HG03159 (cell line): Measurements from ENCODE around the gene TMEM131.
A peak's percentile ranks its signal among the peaks of the same experiment; 100 is the strongest.

Experiments used
- ATAC-seq: cut with Tn5 transposase; IDR thresholded peaks from one replicate; pipeline ENCODE4 v1.9.1; 2021; ENCODE audit warnings: mild to moderate bottlenecking, moderate library complexity; ENCODE audit not compliant: unreplicated experiment

Gene TMEM131

DNA sequence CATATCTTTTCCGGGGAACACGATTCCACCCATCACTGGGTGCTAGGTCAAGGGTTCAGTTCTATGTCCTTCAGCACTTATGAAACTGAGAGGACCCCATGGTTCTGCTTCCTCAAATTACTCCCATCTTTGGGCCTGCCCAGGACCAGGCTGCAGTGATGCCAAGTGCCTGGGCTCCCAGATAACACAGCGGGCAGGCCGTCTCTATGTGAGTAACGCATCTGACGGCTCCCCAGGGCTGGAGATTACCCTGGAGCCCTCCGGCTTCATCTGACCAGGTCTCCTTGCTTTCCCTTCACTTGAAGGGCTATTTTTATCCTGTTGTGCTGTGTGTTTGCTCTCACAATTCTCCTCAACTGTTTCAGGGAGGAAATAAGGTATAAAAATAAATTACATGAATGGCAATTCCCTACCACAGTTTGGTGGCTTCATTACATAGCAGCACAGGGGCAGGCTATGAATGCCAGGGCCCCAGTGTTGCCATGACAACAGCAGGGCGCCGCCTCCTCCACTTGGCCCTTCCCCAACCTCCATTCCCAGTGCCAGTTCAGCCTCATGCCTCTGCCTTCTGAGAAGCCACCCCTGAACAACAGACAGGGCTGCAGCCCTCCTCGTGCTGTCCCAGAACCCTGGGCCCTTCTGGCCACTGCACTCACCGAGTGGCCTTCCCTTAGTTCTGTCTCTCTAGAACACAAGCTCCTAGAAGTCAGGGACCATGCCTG lies 25.4 kb upstream of the TMEM131 start:
- ATAC-seq: no peak

DNA sequence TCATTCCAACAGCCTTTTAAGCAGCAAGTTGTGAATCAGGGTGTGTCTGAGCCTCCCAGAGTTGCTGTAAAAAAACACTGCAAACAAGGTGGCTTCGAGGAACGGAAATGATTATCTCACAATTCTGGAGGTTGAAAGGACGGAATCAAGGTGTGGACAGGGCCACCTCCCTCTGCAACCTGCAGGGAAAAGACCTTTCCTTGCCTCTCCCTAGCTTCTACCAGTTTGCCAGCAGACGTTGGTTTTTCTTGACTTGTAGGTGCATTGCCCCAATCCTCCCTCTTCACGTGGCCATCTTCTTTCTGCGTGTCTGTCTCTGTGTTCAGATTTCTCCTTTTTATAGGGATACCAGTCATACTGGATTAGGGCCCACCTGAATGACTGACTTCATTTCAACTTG lies 24.8 kb upstream of the TMEM131 start:
- no peak for ATAC-seq

DNA sequence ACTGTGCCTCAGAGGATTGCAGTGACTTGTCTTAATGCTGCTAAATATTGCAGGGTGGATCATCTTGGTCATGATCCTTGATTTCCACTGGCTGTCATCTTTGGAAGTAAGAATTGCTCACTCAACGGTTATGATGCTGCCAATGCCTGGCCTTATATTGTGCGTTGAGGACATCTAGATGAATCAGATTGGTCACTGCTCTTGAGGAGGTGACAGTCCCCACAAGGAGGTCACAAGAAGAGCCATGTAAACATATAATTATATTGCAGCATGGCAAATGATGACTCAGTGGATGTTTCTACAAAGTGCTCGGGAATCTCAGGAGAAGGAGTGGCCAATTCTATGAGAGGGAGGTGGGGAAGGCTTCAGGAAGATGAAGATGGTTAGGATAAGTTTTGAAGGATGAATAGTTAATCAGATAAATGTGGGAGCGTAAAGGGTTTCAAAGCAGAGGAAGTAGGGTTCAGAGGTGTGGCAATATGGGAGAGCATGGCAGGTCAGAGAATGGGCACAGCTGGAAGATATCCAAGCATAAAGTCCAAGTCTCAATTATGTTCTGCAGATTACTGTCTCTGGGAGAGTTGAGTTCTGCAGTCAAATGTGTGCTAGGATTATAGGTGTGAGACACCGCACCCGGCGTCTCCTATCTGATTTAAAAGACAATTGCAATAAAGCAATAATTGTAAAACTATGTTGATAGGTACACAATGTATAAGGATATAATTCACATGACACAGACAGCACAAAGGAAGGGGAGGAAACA lies 21.3 kb upstream of the TMEM131 start:
- ATAC-seq: no peak

DNA sequence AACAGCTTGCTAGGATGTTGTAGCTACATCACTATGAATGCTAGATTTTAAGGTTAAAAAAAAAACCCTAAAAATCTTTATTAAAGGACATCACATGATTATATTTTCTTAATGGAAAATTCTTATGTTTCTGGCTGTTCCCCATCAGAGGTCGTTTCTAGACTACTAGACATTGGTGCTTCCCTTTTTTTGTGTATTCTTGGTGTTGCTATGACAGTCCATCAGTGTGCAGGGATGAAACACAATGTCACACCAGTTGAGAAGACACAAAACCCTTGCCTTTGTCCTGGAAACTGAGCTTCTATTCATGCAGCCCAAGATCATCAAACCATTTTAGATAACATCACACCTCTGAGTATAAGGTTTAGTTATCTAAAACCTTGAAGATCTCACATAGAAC lies 19.9 kb upstream of the TMEM131 start:
- ATAC-seq: no peak

DNA sequence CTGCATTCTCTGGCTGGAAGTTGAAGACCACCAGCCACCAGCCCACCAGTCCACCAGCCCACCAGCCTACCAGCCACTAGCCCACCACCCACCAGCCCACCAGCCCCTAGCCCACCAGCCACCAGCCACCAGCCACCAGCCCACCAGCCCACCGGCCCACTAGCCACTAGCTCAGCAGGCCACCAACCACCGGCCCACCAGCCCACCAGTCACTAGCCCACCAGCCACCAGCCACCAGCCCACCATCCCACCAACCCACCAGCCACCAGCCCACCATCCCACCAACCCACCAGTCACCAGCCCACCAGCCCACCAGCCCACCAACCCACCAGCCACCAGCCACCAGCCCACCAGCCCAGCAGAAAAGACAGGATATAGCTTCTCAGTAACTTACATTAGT lies 18.6 kb upstream of the TMEM131 start:
- ATAC-seq: no peak

DNA sequence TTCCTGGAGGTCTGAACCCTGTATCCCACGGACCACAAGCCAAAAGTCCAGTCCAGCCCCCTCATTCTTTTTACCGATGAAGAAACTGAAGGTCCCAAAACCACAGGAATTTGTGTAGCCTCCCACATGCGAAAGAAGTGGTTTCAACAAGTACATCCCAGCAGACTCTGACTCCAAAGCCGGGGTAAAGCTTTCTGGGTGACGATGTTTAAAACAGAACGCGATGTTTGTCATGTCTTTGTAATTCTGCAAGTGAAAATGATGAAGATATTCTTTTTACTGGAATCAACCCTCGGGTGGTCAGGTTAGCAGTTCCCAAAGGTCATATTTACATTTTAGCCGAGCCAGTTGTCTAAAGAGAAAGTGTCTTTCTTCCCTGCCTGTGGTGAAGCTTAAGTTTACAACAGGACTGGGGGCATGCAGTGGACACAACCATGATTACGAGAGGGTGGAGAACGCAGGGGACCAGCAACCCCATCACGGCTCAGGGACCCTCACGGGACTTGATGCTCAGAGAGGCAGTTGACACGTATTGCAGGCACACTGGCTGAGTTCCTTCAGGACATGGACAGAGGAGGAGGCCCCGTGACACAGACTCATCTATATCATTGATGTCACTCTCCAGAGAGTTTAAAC lies 17.8 kb upstream of the TMEM131 start:
- no peak for ATAC-seq

DNA sequence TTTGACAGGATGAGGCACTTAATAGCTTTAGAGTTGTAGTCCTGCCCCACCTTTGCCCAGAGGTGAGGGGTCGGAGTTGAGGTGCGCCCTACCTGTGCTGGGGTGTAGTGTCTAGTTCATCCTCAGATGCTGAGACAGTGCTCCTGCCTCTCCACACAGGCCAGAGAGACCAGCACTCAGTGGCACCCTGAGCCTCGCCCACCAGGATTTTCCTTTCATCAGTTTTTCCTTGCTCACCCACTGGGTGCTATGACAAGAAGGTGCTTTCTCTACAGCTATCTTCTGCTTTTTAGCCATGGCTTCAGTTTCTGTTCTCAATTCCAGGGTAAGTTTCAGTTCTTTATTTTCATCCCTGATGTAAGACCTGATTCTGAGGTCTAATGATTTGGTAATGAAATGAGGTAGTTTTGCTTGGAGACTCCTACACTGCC lies 16.8 kb upstream of the TMEM131 start:
- ATAC-seq: peak; percentile 66

DNA sequence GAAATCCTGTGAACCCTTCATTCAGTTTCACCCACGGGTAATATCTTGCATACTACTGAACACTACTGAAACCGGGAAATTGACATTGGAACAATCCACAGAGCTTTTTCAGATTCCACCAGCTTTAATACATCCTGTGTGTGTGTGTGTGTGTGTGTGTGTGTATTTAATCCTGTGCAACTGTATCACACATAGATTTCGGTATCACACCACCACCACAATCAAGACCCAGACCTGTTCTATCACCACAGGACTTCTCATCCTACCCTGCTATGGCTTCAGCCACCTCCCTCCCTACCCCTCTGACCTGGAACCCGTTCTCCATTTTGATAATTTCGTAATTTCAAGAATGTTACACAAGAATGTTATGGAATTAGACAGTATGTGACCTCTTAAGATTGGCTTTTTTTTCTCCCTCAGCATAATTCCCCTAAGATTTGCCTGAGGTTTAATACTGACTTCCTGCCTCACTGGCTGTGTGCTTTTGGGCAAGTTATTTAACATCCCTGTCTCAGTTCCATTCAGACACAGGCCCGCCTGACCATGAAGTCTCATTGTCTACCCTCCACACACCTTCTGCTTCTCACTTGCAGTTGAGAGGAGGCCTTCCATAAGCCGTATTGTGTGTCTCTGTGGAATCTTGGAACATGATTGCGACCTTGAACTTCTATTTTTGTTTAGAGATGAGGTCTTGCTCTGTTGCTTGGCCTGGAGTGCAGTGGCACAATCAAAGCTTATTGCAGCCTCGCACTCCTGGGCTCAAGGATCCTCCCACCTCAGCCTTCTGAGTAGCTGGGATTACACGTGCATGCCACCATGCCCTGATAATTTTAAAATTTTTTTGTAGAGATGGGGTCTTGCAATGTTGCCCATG lies 14.4 kb upstream of the TMEM131 start:
- ATAC-seq: no peak

DNA sequence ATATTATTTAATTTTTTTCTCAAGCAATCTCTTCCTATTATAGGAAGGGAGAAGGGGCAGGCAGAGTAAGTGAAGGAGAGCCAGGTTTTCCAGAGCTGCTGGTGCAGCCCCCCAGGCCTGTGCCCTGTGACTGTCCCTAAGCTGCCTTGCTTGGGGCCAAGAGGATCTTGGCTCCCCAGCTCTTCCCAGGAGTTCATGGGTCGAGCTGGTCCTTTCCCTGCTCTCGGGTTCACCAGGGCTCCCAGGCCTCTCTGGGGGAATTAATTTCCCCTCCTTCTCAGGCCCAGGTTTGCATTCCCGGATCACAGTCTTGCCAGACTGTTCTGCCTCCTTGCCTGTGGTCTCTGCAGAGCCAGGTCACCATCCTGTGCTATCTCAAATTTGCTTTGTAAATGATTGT lies 12.7 kb upstream of the TMEM131 start:
- no peak for ATAC-seq

DNA sequence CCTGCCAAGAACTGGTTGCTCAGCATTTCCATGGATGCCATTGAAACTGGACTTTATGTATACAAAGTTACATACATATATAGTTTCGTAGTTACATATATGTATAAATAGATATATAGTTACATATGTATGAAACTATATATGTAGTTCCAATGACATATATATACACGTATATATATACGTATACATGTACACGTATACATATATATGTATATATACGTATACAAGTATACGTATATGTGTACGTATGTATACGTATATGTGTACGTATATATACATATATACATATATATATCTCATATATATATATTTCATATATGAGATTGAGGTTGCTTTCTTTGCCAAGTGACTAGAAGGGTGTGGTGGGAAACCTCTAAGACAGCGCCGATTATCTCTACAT lies 10.6 kb upstream of the TMEM131 start:
- ATAC-seq: no peak

DNA sequence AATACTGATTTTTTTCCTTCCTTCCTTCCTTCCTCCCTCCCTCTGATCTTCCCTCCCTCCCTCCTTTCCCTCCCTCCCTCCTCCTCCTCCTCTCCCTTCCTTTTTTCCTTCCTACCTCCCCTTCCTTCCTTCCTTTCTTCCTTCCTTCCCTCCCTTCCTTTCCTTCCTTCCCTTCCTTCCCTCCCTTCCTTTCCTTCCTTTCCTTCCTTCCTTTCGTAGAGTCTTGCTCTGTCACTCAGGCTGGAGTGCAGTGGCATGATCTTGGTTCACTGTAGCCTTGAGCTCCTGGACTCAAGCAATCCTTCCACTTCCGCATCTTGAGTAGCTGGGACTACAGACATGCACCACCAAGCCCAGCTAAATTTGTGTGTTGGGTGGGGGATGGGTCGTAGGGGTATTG lies 8.9 kb upstream of the TMEM131 start:
- no peak for ATAC-seq

DNA sequence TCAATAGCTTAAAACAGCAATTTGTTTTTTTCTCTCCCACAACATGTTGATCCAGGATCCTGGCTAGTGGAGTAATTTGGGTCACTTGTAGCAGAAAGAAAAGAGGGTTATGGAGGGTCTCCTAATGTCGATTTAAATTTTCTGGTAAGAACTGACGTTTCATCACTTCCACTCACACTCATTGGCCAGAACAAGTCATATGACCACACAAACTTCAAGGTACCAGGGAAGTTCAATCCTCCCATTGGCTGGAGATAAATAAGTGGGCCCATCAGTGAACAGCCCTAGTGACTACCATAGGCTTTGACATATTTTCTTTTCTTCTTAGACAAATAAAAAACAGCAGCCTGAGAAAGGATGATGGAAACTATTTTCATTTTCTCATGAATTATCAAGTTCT lies 8.3 kb upstream of the TMEM131 start:
- ATAC-seq: no peak

DNA sequence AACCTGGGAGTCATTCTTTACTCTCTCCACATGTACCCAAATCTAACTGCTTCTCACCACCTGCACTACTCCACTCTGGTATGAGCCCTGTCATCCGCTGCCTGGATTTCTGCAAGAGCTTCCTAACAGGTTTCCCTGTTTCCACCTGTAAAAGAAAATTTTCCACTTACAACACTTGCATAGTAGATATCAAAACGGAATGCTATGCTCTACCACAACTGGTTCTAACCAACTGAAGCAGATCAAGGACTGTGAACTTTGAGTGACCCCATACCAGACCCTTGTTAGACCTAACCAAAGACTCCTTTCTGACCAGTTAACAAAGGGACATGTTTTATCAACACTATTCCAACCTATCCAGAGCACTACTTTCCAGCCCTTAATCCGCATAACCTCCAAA lies 3.8 kb upstream of the TMEM131 start:
- no peak for ATAC-seq

DNA sequence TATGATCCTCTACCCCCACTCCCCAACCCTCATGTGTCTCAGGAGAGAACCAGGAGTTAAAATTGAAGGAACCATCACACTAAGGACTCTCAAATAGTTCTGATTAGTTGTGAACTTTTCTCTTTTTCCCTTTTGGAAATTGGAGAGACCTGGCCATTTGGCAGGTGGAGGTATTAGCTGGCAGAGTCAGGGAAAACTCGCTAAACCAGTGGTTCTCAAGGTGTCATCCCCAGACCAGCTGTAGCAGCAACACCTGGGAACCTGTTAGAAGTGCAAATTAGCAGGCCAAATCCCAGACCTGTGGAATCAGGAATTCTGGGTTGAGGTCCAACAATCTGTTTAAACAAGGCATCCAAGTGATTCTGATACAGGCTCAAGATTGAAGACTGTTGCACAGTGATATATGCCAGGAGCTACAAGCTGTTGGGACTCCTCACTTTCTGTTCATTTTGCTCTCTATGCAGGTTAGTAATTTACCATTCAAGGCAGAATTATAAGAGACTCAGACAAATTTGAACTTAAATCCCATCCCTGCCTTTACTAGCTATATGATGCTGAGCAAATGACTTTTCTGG lies 2.8 kb upstream of the TMEM131 start:
- no peak for ATAC-seq

DNA sequence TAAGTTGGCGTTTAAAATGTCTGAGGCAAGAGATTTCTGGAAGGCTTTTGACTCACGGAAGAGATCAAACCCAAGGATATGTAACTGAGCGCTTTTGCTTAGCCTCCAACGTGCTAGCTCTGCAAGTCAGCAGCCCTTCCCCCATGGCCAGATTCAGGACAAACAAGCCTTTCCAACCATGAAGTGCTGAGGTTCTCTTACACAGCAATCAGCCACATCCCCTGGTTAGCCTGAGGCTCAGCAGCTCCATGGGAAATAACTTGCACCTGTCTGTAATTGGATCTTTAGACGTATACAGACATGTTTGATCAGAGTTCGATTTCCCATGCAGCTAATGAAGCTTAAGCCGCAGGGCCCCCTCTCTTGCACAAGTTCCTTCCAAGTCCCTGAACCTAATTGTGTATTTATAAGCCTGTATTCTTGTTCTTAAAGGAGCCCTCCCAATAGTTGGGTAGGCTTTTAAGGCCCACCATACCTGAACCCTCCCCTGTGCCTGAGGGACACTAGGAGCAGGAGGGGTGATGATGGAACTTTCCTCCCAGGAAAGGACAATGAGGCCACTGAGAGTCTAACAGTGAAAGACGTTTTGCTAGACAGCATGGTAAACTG lies 2.1 kb upstream of the TMEM131 start:
- no peak for ATAC-seq

DNA sequence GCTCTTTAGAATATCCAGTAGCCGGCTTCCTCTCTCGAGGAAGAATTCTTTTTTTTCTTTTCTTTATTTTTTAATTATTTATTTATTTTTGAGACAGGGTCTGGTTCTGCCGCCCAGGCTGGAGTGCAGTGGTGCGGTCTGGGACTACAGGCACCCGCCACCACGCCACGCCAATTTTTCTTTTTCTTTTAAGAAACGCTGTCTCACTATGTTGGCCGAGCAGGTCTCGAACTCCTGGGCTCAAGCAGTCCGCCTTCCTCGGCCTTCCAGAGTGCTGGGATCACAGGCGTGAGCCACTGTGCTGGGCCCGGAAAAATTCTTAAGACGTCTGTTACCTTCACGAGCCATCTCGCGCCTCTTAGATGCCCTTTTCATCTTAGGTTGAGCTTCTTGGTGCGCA lies 931 bp upstream of the TMEM131 start:
- no peak for ATAC-seq

DNA sequence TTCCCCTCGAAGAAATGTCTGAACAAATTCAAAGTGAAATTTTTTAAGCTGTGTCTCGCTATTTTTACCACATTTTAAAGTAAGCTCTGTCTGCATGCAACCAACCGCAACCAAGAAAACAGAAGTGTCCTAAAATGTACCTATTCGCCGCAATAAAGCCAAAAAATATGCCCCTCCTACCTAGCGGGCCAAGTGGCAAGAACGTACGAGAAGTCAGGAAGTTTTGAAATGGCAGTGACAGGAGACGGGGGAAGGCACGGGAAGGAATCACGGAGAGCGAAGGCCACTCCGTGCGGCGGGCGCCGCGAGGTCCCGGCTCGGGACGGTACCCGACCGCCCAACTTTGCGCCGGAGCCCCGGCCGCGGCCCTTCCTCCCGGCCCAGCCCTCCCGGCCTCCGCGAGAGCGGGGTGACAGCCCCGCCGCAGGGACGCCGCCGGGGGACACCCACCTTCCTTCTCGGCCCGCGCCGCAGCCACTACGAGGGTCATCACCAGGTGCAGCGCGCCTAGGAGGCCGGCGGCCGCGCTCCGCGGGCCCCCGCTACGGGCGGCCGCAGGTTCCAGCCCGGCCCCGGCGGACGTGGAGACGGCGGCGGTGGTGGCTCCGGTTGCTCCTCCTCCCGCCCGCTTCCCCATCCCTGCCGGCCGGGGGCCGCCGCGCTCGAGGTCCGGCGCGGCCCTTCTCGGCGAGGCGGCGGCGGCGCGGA lies 568 bp downstream of the TMEM131 start:
- ATAC-seq: peak; percentile 29

DNA sequence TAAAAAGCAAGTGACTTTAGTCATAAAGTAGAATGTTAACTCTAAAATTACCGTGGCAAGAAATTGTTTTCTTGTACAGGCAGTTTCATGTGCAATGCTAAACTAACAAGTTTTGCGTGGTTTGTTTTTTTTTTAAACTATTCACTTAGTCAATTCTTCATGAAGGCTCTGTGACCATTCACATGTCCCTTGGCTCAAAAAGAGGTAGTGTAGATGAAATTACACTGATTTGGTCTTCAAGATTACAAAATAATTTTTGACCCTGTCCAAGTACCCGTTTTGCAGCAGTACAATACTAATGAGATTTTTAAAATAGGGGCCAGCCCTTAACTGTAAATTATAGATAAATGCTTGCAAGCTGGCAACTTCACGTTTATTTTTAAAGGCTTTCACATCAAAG lies 1.3 kb downstream of the TMEM131 start:
- ATAC-seq: no peak

DNA sequence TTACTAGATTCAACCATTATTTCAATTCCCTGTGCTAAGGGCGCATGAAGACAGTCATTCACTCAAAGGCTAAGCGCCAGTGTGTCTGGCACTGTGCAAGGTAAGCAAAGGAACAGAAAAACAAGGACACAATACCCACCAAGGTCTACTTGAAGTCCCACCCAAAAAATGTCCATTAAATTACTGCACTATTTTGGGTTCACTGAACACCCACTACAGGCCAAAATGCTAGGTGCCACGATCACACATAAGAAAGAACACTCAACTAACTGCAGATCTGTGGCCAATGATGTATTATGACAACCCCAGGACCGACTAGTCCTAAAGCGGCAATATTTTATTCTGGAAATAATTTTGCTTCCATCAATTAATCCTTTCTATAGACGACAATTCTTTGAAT lies 1.8 kb downstream of the TMEM131 start:
- ATAC-seq: no peak
